Stimulated activated CD4-positive, alpha-beta T cell treated with anti-CD3 and anti-CD28 coated beads, TNF-alpha, amount 100 ng/mL, for 1 hour (primary cell): ENCODE data around the gene PPP1R16B.
"Not testable (repeated sequence)": the region's sequence is repeated elsewhere in the genome, so short reads cannot be mapped to it uniquely, and the experiment has no call there.

ENCODE experiments used
- DNase-seq, 3 donors: peaks; one replicate each; pipeline ENCODE4 v3.0.0-alpha.2; 2020; ENCODE audit warnings: low read depth in 3 of 3, low spot score in 1 of 3

The PPP1R16B gene

DNA sequence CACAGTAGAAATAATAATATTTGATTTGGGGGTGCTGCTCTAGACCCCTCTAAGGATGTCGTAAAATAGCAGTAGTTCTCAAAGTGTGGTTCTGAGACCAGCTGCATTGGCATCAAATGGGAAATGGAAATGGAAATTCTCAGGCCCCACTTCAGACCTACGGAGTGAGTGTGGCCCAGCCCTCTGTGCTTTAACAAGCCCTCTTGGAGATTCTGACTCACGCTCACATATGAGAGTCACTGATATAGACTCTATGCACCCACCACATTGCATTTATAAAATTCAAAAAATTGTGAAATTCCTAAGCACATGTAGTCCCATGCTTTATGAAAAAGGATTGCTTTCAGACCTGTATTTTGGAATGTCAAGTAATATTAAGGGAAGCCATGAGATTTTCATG, 14.2 kb upstream of the PPP1R16B start:
- DNase-seq, result no peak

DNA sequence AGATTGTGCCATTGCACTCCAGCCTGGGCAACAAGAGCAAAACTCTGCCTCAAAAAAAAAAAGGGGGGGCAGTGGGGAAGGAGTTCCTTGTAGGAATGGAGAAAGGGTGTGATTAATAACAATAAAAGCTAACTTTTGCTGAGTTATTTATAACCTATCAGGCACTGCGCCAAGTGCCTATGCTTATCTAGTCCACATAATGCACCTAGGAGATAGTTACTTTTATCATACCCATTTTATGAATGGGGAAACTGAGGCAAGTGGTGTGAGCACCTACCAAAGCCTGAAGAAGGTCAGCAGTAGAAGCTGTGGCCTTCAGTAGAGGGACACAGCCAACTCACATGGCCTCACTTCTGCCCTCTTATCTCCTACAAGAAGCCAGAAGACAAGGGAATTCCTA, 13.6 kb upstream of the PPP1R16B start:
- no peak for DNase-seq

DNA sequence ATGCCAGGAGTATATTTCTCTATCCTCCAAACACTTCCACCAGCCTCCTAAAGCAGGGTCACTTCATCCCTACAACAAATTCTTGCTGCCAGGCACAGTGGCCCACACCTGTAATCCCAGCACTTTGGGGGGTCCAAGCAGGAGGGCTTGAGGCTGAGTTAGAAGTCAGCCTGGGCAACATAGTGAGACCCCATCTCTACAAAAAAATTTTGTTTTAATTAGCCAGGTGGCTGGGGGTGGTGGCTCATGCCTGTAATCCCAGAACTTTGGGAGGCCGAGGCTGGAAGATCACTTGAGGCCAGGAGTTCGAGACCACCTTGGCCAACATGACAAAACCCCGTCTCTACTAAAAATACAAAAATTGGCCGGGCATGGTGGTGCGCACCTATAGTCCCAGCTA, 11.4 kb upstream of the PPP1R16B start:
- not testable (repeated sequence) for DNase-seq

DNA sequence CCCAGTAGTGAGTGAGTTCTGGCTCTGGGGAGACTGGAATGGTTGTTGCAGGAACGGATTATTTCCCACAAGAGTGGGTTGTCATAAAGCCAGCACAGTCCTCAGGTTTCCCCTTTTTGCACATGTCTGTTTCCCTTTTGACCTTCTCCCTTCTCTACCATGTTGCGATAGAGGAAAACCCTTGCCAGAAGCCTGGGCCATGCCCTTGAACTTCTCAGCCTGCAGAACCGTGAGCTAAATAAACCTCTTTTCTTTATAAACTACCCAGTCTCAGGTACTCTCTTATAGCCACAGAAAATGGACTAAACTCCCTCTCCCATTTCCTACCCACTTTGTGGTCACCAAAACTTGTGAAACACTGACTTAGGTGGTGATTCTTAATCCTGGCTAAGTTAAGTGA, 7.2 kb upstream of the PPP1R16B start:
- DNase-seq, result no peak

DNA sequence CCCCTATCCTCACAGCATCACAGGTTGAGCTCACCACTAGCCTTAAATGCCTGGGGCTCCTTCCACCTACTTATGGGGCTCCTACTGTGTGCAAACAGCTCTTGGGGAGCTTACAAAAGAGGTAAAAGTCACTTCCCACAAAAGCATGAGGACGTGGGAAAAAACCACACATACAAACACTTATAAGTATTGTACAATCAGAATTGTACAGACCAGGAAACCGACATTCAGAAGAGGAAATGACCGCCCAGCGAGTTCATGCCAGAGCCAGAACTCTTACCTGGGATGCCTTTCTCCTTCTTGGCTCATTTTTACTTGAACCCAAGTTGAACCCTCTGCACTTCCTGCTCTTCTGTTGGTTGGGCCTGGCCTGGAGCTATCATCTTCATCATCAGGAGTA, 6.3 kb upstream of the PPP1R16B start:
- DNase-seq, result no peak

DNA sequence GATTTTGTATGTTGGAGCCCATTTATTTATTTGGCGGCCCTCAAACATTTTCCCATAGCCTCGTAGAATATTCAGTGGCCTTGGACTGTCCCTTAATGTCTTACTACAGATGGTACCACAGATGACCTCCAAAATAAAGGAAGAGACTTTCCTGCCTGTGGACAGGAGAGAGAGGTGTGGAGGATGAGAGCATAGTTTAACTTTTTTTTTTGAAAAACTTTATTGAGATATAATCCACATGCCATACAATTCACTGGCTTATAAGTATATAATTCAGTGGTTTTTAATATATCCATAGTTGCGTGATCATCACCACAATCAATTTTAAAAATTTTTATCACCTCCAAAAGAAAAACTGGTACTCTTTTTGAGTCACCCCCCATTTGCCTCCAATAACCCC, 4.6 kb upstream of the PPP1R16B start:
- no peak for DNase-seq

DNA sequence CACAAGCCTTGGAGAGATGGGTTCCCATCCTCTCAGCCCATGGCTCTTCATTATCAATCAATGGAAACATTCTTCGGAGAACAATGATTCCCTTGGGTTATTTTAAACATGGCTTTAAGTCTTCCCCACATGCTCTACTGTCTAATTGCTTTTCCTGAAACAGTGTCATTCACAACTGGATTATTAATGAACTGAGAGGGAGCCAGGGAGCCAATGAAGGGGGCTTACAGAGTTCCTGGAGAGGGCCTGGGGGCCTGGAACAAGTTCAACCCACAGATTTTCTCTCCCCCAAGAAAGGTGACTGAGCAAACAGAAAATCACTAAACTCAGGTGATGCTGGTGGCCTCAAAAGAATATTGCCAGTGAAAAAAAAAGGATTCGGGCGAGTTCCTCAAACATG, 1.3 kb upstream of the PPP1R16B start:
- DNase-seq, result no peak

DNA sequence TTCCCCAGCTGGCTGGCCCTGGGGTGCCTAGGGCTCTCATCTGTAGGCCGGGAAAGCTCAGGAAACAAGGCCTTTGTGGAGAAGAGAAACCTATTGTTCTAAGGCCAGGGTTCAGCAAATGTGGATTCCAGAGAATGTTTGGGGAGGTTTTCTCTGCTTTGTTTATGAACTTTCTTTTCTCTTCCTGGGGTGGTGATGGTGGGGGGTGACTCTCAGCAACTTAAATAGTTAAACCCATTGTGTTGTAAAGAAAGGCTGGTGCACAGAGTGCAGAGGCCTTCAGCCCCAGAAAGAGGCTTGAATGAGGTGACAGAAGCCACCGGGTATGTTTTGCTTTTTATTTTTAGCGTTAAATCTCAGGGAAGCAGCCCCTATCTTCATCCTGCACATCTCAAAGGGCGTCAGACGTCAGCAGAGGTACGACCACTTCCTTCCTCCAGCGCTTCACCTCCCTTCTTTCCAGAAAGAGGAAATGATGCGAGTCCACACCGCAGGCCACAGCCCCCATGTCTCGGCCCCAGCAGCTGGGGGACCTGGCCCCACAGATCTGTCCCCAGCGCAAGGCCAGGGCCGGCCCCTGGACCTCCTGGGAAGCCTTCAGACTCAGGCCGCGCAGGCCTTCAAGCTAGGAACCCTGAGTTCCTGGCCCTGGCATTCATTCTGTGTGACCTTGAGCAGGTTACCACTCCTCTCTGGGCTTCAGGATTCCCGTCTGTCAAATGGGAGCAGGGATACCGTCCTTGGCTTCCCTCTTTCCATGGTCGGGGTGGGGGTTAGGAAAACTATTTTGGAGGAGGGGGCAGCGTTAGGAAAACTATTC, 605 bp upstream of the PPP1R16B start:
- peak in 2 of 3 donors; percentile 40 to 44 for DNase-seq

DNA sequence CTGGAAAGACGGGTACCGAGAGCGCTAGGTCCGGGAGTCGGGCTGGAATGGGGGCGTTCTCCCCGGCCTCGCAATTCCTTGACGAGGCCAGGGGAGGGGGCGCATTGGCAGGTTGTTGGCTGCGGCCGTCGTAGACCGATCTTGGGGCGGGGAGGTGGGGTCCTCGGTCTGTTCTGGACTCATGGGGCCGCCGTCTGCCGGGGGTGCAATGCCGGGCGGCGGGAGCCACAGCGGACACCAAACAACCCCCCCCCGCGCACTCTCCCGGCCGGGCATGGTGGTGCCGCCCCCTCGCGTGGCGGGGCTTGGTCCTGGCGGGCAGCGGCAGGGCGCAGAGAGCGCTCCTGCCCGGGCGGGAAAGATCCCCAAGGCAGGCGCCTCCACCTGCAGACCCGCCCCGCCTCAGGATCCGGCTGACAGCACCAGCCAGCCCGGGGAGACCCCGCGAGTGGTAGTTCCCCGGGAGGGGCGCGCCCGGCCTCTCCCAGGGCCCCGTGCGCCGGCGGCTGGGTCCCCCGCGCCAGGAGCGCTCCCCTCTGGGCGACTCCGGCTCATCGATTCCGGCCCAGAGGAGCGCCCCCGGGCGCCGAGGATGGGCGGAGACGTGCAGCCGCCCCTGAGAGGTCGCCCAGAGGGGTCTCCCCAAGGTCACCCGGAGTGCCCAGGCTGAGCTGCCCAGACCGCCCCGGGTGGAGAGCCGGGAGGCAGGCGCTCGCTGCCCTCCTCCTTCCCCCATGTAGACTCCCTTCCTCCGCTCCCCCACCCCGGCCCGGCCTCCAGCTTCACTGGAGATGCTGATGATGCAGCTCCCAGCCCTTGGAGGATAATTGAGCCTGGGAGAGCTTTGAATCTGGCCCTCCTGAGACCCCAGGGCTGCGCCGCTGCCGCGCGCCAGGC, 709 bp downstream of the PPP1R16B start:
- peak in 1 of 3 donors; percentile 3 for DNase-seq

DNA sequence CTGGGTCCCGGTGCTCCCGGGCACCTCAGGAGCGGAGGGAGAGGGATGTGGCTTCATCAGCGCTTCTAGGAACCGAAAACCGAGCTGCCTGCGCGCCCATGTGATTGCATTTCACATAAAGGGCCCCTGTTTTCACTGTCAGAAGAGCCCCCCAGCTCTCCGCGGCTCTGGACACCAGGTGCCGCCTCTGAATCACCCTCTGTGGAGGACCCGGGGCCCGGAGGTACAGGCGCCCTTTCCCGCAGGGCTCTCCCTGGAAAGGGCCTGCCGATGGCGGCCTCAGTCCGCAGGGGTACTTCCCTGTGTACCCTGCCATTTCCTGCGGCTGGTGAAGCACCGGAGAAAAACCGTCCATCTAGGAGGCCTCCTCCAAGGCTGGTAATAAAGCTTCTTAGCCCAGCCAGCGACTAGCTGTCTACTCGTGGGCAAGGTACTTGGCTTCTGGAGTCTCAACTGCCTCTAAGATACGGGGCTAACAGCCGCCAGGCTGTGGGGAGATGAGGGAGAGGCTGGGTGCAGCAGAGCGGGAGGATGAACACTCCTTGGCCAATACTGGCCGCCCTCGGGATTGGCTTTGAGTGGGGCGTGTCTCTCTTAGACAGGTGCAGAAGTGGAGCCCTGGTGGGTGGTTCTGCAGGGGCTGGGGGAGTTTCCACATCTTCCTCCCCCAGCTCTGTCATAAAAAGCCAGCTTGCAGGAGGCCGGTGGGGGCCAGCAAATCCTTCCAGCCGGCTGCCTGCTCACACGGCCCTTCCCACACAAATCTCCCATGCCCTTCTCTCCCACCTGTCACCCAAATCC, 1.6 kb downstream of the PPP1R16B start:
- DNase-seq, result peak in 2 of 3 donors; percentile 8 to 9

DNA sequence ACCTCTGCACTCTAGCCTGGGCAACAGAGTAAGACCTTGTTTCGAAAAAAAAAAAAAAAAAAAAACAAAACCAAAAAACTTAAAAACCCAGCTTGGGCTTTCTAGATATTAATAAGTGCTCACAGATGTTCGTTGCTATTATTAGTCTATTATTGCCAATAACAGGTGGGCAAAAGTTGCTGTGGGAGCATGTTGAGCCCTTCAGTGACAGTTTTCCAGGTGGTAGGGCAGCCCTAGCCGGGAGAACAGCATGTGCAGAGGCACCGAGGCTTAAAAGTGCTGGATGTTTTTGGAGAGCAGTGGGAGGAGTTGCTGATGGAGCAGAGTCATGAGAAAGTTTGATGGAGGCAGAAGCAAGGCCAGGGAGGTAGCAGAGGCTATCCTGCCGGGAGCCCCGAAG, 4.4 kb downstream of the PPP1R16B start:
- no peak for DNase-seq

DNA sequence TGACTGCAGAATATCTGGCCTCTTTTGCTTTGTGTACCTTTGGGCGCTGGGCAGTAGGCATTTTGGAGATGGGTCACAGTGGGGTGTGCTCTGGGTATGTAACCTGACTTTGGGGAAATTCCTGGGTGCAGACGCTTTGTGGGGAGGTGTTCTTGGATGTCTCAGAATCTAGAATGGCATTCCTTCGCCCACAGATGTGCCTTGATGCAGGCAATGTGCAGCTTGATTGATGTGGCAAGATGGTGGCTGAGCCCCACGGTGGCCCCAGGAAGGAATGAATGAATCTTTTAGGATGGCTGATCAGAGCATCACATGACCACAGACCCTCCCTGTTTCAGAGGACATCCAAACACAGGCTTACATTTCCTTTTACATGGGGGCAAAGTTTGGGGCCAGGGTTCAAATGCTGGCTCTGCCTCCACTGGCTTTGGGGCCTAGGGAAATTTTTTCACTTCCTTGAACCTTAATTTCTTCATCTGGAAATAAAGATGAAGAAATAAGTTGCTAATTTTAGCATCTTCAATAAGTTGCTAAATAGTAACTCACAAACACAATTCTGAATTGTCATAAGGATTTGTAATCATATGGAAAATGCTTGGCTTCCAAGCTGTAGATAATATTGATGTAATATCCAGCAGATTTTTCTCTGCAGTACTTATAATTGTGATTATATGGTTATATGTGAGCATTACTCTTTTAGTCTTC, 5.6 kb downstream of the PPP1R16B start:
- no peak for DNase-seq

DNA sequence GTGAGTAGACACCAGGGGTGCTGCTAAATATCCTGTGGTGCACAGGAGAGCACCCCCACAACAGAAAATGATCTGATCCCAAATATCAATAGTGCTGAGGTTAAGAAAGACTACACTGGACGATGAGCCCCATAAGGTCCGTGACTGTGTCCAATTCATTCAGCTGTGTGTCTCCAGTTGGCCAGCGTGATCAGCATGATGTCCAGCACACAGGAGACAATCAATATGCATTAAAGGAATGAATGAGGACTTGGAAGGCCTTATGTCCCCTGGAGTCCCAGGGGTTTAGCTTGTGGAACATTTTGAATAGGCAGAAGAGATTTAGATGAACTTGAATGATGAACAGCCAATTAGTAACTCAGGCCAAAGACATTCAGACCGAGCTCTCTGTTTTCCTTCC, 6.3 kb downstream of the PPP1R16B start:
- no peak for DNase-seq

DNA sequence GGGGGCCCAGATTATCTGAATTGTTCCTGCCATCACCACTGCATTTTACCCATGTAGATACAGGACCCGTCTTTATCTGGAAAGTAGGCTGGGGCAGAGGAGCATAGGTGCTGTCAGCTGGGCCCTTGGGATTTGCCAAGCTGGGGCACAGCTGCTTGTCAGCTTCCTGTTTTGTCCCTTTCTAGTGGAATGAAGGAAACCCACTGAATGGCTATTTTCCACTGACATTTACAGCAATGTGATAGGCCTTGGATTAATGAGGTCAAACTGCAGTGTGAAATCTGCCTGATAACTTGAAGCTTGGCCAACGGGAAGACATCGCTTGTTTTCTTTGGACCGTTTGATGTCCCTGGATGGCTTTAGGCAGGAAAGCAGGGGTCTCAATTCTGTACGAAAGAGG, 6.7 kb downstream of the PPP1R16B start:
- no peak for DNase-seq

DNA sequence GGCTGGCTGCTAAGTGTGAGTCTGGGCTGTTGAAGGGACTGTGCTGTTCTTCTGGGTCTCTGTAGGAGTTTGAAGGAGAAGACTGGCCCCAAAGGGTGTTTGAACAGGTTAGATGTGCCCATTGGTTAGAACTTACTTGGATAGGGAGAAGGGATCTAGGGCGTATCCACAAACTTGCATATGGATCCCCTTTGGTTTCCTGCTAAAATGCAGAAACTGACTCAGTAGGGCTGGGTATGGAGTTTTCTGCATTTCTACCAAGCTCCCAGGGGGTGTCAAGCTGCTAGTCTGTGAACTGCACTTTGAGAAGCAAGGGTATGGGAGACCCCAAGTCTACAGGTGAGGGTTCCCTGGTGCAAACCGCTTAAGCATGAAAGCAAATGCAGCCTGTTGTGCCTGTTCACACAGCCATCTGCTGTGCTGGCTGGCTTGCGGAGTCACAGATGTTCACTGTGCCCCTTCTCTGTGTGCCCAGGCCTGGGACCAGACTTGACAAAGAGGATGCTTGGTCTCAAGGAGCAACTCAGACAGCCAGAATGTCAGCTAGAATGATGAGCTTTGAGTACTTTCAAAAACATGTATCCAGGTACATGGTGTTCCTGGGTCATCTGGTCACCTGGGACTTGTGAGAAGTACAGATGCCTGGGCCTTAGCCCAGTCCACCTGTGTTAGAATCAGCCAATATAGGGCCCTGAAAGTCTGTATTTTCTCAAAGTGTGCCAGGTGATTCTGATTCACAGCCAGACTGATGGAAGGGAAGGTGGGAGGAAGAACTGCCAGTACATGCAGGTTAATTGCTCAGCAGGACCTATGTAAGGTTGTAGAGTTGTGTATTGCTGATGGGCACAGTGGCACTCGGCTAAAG, 7.4 kb downstream of the PPP1R16B start:
- DNase-seq, result no peak

DNA sequence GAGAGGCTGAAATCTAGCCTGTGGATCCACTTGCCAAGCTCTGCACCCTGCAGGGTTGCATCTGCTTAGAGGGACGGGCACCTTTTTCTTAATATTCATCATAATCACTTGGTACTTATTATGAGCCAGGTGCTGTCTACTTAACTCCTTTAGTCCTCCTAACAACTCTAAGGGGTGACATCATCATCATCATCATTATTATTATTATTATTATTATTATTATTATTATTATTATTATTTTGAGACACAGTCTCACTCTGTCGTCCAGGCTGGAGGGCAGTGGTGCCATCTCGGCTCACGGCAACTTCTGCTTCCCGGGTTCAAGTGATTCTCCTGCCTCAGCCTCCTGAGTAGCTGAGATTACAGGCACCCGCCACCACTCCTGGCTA, 8.1 kb downstream of the PPP1R16B start:
- DNase-seq, result not testable (repeated sequence)

DNA sequence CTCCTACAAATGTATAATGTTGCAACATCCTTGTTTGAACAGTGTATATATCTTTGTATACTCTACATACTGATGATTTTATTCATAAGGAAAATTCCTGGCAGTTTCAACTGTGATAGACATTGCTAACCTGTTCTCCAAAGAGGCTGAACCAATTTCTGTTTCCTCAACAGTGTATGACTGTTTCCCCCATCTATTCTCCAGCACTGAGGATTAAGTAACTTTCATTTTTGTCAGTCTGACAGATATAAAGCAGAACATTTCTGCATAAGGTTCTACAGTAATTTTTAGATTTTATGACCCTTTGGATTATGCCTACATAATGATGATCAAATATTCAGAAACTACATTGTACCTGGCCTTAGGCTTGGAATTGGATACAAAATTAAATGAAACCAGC, 9.9 kb downstream of the PPP1R16B start:
- DNase-seq, result no peak

DNA sequence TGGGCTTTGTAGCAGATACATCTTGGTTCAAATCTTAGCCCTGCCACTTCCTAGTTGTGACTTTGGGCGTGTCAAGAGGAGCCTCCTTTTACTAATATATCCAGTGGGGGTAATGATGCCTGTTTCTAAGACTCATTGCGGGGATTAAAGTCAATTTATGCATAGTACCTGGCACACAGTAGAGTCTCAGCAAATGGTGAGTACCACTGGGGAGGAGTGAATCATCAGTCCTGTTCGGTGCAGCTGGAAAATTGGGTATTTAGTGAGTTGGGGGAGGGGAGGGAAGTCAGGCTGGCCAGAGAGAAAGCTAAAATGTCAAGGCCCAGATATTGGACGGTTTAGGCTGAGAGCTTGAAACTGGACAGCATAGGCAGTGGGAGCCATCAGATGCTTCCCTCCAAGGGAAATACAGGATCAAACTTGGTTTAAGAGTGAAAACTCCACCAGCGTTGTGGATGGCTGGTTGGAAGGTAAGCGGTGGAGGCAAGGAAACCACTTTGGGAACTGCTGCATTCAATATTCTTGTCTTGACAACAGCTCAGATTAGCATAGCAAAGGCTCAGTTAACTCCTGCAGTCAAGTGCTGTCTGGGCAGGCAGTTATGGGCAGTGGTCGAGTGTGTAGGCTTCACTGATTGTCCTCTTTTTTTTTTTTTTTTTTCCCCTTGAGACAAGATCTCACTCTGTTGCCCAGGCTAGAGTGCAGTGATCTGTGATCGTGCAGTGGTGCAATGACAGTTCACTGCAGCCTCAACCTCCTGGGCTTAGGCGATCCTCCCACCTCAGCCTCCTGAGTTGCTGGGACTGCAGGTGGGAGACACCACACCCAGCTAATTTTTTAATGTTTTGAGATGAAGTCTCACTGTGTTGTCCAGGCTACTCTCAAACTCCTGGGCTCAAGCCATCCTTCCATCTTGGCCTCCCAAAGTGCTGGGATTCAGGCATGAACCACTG, 12.9 kb downstream of the PPP1R16B start:
- DNase-seq, result no peak

DNA sequence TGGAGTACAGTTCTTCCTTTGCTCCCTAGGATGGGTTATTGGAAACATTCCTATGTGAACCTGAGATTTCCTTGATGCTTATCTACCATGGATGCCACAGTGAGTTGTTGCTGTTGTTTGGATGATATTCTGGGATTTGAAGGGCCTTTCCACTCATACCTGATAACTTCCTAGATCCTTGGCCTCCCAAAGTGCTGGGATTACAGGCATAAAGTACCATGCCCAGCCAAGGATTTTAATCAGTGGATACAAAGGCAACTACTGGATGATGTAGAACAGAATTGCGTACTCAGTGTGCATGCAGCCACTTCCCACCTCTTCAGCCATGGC, 20.0 kb downstream of the PPP1R16B start:
- DNase-seq, result no peak
